Measurements from ENCODE around the gene JPH4.

DNA sequence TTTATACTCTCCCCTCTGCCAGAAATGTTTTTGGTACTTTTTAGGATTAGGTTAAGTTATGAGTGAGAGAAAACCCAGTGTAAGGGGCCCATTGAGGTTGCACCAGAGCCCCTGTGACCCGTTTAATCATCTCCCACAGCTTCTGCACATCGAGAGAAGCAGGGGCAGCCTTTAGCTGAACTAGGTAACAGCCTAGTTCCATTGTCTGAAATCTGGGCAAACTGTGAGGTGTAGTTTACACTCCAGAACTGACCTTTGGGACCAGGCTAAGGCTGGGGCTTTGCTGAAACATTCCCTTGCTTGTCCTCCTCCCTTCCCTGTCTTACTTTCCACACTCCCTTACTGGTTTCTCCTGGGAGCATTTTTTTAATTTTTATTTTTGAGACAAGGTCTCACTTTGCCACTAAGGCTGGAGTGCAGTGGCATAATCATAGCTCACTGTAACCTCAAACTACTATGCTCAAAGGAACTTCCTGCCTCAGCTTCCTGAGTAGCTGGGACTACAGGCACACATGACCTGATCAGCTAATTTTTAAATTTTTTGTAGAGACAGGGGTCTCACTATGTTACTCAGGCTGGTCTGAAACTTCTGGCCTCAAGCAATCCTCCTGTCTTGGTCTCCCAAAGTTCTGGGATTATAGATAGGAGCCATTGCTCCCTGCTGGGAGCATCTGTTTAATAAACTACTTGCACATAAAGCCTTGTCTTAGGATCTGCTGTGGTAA is 31.7 kb upstream of the JPH4 start:
- TF ChIP-seq, protein P1, sequence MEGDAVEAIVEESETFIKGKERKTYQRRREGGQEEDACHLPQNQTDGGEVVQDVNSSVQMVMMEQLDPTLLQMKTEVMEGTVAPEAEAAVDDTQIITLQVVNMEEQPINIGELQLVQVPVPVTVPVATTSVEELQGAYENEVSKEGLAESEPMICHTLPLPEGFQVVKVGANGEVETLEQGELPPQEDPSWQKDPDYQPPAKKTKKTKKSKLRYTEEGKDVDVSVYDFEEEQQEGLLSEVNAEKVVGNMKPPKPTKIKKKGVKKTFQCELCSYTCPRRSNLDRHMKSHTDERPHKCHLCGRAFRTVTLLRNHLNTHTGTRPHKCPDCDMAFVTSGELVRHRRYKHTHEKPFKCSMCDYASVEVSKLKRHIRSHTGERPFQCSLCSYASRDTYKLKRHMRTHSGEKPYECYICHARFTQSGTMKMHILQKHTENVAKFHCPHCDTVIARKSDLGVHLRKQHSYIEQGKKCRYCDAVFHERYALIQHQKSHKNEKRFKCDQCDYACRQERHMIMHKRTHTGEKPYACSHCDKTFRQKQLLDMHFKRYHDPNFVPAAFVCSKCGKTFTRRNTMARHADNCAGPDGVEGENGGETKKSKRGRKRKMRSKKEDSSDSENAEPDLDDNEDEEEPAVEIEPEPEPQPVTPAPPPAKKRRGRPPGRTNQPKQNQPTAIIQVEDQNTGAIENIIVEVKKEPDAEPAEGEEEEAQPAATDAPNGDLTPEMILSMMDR (IDR thresholded peaks at IDR 0.05; ENCODE audit: borderline replicate concordance, extremely low read depth, low read length, poor library complexity, severe bottlenecking): no peak
- no peak for TF ChIP-seq EZH2 (IDR thresholded peaks at IDR 0.05; ENCODE audit: borderline replicate concordance, low read depth, low read length, severe bottlenecking)
